OCI-LY1 (cell line): ENCODE data around the gene COX6A2.

Experiments
- H2AFZ ChIP-seq: fragments of 200-600 bp; sonication (generic), shearing (Covaris generic); 2 replicates; pipeline ENCODE4 v1.6.0; 2014; ENCODE audit warnings: antibody characterized with exemption, mild to moderate bottlenecking, low read length
- H3F3A ChIP-seq: fragments of 200-600 bp; sonication (generic), shearing (Covaris generic); 2 replicates; pipeline ENCODE4 v1.6.0; 2014; ENCODE audit warnings: mild to moderate bottlenecking, antibody characterized with exemption, low read length, moderate library complexity; ENCODE audit not compliant: insufficient read depth
- H3K27ac ChIP-seq: fragments of 200-600 bp; sonication (generic); 2 replicates; pipeline ENCODE4 v1.5.1; 2014; ENCODE audit warnings: low read length, mixed run types, mild to moderate bottlenecking, low read depth; ENCODE audit not compliant: poor library complexity, severe bottlenecking
- H3K27me3 ChIP-seq: fragments of 200-600 bp; sonication (generic); 2 replicates; pipeline ENCODE4 v1.6.0; 2014; ENCODE audit warnings: antibody characterized with exemption, mild to moderate bottlenecking, low read length, moderate library complexity; ENCODE audit not compliant: insufficient read depth
- H3K36me3 ChIP-seq: fragments of 200-600 bp; sonication (generic); 2 replicates; pipeline ENCODE4 v1.6.1; 2014; ENCODE audit warnings: mild to moderate bottlenecking, antibody characterized with exemption, low read length, moderate library complexity, mixed read lengths; ENCODE audit not compliant: insufficient read depth
- H3K4me1 ChIP-seq: fragments of 200-600 bp; sonication (generic); 2 replicates; pipeline ENCODE4 v1.5.1; 2014; ENCODE audit warnings: mild to moderate bottlenecking, low read length, moderate library complexity; ENCODE audit not compliant: insufficient read depth, severe bottlenecking
- H3K4me2 ChIP-seq: fragments of 200-600 bp; sonication (generic), shearing (Covaris generic); 2 replicates; pipeline ENCODE4 v1.6.1; 2014; ENCODE audit warnings: low read length
- H3K4me3 ChIP-seq: fragments of 200-600 bp; sonication (generic); 2 replicates; pipeline ENCODE4 v1.5.1; 2014; ENCODE audit warnings: low read length, low read depth, mild to moderate bottlenecking, mixed read lengths; ENCODE audit not compliant: poor library complexity, severe bottlenecking
- H3K79me2 ChIP-seq: fragments of 200-600 bp; shearing (Covaris generic); 2 replicates; pipeline ENCODE4 v1.6.1; 2016; ENCODE audit warnings: mixed run types, low read length, mixed read lengths; ENCODE audit not compliant: insufficient read depth
- H3K9ac ChIP-seq: fragments of 200-600 bp; sonication (generic), shearing (Covaris generic); 2 replicates; pipeline ENCODE4 v1.6.1; 2014; ENCODE audit warnings: mild to moderate bottlenecking, low read length, mixed read lengths
- H3K9me2 ChIP-seq: fragments of 200-600 bp; sonication (generic), shearing (Covaris generic); 2 replicates; pipeline ENCODE4 v1.6.1; 2014; ENCODE audit warnings: low read depth, mild to moderate bottlenecking, low read length, mixed read lengths
- H3K9me3 ChIP-seq: fragments of 200-600 bp; shearing (Covaris generic); 2 replicates; pipeline ENCODE4 v1.6.1; 2014; ENCODE audit warnings: low read length, mixed read lengths
- H4K20me1 ChIP-seq: fragments of 200-600 bp; sonication (generic), shearing (Covaris generic); 2 replicates; pipeline ENCODE4 v1.6.0; 2016; ENCODE audit warnings: mild to moderate bottlenecking, low read length; ENCODE audit not compliant: insufficient read depth
- CTCF ChIP-seq: fragments of 200-600 bp; sonication (generic), shearing (Covaris generic); IDR thresholded peaks from 2 replicates; pipeline ENCODE4 v1.5.1; 2017; ENCODE audit warnings: mild to moderate bottlenecking, antibody characterized with exemption, low read length, moderate library complexity, mixed read lengths
- EZH2 ChIP-seq: fragments of 200-600 bp; sonication (generic), shearing (Covaris generic); IDR thresholded peaks from 2 replicates; pipeline ENCODE4 v1.8.0; 2017; ENCODE audit warnings: borderline replicate concordance, mixed run types, mild to moderate bottlenecking, antibody characterized with exemption, low read length, moderate library complexity, mixed read lengths

The COX6A2 gene

GRCh38 chr16:31461921-31462804 lies 34.0 kb upstream of the COX6A2 start:
- no peak overlapping the region for H3K9ac ChIP-seq
- H3K36me3 ChIP-seq = peaks cover 4% of the 10 kb centered on the region; the same call in 1 of the 2 replicates
- no peaks in the 10 kb centered on the region for H3K27me3 ChIP-seq
- H4K20me1 ChIP-seq = no peaks in the 10 kb centered on the region
- no peak overlapping the region for H2AFZ ChIP-seq
- no peaks in the 10 kb centered on the region for H3K79me2 ChIP-seq
- no peak overlapping the region for H3K4me2 ChIP-seq
- no peaks in the 10 kb centered on the region for H3K9me3 ChIP-seq
- TF ChIP-seq EZH2 (no peak), CTCF (no peak)
- peaks cover 18% of the 10 kb centered on the region for H3K4me1 ChIP-seq
- H3K9me2 ChIP-seq = no peaks in the 10 kb centered on the region
- H3F3A ChIP-seq = no peaks in the 10 kb centered on the region
- no peak overlapping the region for H3K4me3 ChIP-seq
- no peak overlapping the region for H3K27ac ChIP-seq

DNA sequence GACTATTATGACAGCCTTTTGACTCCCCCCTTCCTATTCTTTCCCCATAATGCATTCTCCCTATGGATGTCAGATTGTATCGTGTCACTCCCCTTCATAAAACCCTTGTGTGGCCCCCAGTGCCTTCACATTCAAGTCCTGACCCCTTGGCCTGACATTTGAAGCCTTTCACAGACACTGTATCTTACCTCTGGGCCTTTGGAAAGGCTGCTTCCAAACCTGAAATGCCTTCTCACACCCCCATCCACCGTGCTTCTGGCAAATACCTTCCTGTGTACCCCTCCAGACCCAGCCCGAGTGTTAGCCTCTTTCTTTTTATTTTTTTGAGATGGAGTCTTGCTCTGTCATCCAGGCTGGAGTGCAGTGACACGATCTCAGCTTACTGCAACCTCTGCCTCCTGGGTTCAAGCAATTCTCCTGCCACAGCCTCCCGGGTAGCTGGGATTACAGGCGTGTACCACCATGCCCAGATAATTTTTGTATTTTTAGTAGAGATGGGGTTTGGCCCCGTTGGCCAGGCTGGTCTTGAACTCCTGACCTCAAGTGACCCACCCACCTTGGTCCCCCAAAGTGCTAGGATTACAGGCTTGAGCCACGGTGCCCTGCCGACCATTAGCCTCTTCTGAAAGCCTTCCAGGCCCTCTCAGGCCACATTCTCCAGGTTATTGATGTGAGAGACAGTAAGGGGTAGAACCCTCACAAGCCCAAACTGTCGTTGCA lies 33.2 kb upstream of the COX6A2 start:
- no peak overlapping the region for H3K27ac ChIP-seq

GRCh38 chr16:31460582-31461002 lies 32.4 kb upstream of the COX6A2 start:
- H2AFZ ChIP-seq = no peak overlapping the region
- peaks cover 23% of the 10 kb centered on the region for H3K4me1 ChIP-seq
- H3K27ac ChIP-seq = no peak overlapping the region

More for the DNA sequence above, 33.2 kb upstream of the COX6A2 start:
- Histone ChIP-seq H3K27me3 (no peaks in the 10 kb centered on the region), H3K9me3 (no peaks in the 10 kb centered on the region), H3K4me2 (no peak overlapping the region), H3K4me3 (no peak overlapping the region), H2AFZ (no peak overlapping the region), H4K20me1 (no peaks in the 10 kb centered on the region), H3K9ac (no peak overlapping the region), H3K4me1 (peaks cover 18% of the 10 kb centered on the region), H3K79me2 (no peaks in the 10 kb centered on the region), H3F3A (no peaks in the 10 kb centered on the region), H3K9me2 (no peaks in the 10 kb centered on the region), H3K36me3 (peaks cover 8% of the 10 kb centered on the region; the same call in 1 of the 2 replicates)
- TF ChIP-seq EZH2 (no peak), CTCF (no peak)

More at GRCh38 chr16:31460582-31461002, 32.4 kb upstream of the COX6A2 start:
- peaks cover 8% of the 10 kb centered on the region; the same call in 1 of the 2 replicates for H3K36me3 ChIP-seq
- H3K79me2 ChIP-seq = no peaks in the 10 kb centered on the region
- H3K9ac ChIP-seq = no peak overlapping the region
- no peaks in the 10 kb centered on the region for H3F3A ChIP-seq
- H3K4me3 ChIP-seq = peak overlapping the region; percentile 77
- H3K4me2 ChIP-seq = peak overlapping the region; percentile 78; the same call in 1 of the 2 replicates
- no peaks in the 10 kb centered on the region for H4K20me1 ChIP-seq
- H3K27me3 ChIP-seq = no peaks in the 10 kb centered on the region
- no peak for TF ChIP-seq EZH2
- peak; percentile 60 for TF ChIP-seq CTCF
- H3K9me3 ChIP-seq = no peaks in the 10 kb centered on the region
- H3K9me2 ChIP-seq = no peaks in the 10 kb centered on the region
